Measurements from ENCODE around the gene ERC2. TPM values are rescaled to one million over a fixed set of nuclear protein-coding genes. Genes with fewer than 3 reads are reported as not detected.

The ERC2 gene
- total and polyA plus RNA-seq, 2 of the 13 experiments (the other 11 are each of a cell fraction or from before 2014, with no cell fraction given), result 0.16 to 0.22 TPM

- Histone ChIP-seq H3K79me2 (ENCODE audit: insufficient read depth, low read length) (no peaks in the 10 kb centered on the region), H3K9ac (ENCODE audit: insufficient read depth, low read depth, low read length) (no peak overlapping the region), H3K27me3 (ENCODE audit: control insufficient read depth in 1 of 2, insufficient read depth in 2 of 2, low read length in 2 of 2) (no peaks in the 10 kb centered on the region; a peak in 1 of 5 replicates), H3K9me3 (ENCODE audit: low read length) (no peaks in the 10 kb centered on the region), H4K20me1 (ENCODE audit: insufficient read depth, low read length) (no peaks in the 10 kb centered on the region), H3K4me2 (ENCODE audit: low read depth, low read length) (no peak overlapping the region), H2AFZ (ENCODE audit: low read length) (no peak overlapping the region), H3K27ac (ENCODE audit: extremely low read length, insufficient read depth, low read length) (no peak overlapping the region), H3K36me3 (replicated peaks in 1 of 2; ENCODE audit: control insufficient read depth in 1 of 2, insufficient read depth in 2 of 2, low read length in 2 of 2) (no peaks in the 10 kb centered on the region), H3K4me1 (ENCODE audit: insufficient read depth, low read length) (no peaks in the 10 kb centered on the region), H3K4me3 (replicated peaks in 1 of 3; ENCODE audit: insufficient read depth in 1 of 3, low read depth in 2 of 3, low read length in 3 of 3) (no peak overlapping the region)
- DNase-seq (ENCODE audit: low spot score) (no peak), ATAC-seq (no peak), FAIRE-seq (no peak)
- POLR2A ChIA-PET, result no interaction called here
- intact Hi-C loops (cut with micrococcal nuclease; ENCODE audit: unreplicated experiment) (no loop called here), in situ Hi-C loops (cut with HindIII; ENCODE audit: extremely low pct_ligation_motif_present, low pct_unique_long_range_greater_than_20kb) (no loop called here)
- BruUV-seq (replicated peaks), result no TSS peak
- 51% methylated on average over 3 of the region's 3 CpGs for WGBS (ENCODE audit: low lambda C conversion rate)
- CTCF ChIA-PET (ENCODE audit: low intra/inter-chr PET ratio, low total read pairs), result no interaction called here
- TF ChIP-seq SIN3B (IDR thresholded peaks at IDR 0.05; ENCODE audit: low read length), result no peak
- TF ChIP-seq ZBTB38 (CRISPR knock-in tag; IDR thresholded peaks at IDR 0.05), result no peak
- TF ChIP-seq FOSL2 (CRISPR knock-in tag; IDR thresholded peaks at IDR 0.05), result no peak
- no peak for TF ChIP-seq ZNF660 (CRISPR knock-in tag; IDR thresholded peaks at IDR 0.05; ENCODE audit: borderline replicate concordance, low read depth)
- no peak for TF ChIP-seq ZNF790 (CRISPR knock-in tag; IDR thresholded peaks at IDR 0.05; ENCODE audit: borderline replicate concordance)
- no peak for TF ChIP-seq KMT2B (CRISPR knock-in tag; IDR thresholded peaks at IDR 0.05)
- TF ChIP-seq DBP (CRISPR knock-in tag; IDR thresholded peaks at IDR 0.05; ENCODE audit: not compliant biosample characterization), result no peak
- TF ChIP-seq TRAFD1 (CRISPR knock-in tag; IDR thresholded peaks at IDR 0.05; ENCODE audit: borderline replicate concordance), result no peak
- TF ChIP-seq ZNF513 (CRISPR knock-in tag; conservative IDR thresholded peaks at IDR 0.05), result no peak
- no peak for TF ChIP-seq ZNF562 (CRISPR knock-in tag; IDR thresholded peaks at IDR 0.05; ENCODE audit: borderline replicate concordance)
- TF ChIP-seq CSRNP1 (CRISPR knock-in tag; IDR thresholded peaks at IDR 0.05), result no peak
- TF ChIP-seq ZSCAN20 (CRISPR knock-in tag; IDR thresholded peaks at IDR 0.05; ENCODE audit: borderline replicate concordance), result no peak
- TF ChIP-seq MTF1 (CRISPR knock-in tag; IDR thresholded peaks at IDR 0.05), result no peak
- TF ChIP-seq ZMAT3 (CRISPR knock-in tag; conservative IDR thresholded peaks at IDR 0.05), result no peak
- no peak for TF ChIP-seq SOX5 (CRISPR knock-in tag; IDR thresholded peaks at IDR 0.05; ENCODE audit: borderline replicate concordance)
- no peak for TF ChIP-seq ZNF253 (CRISPR knock-in tag; IDR thresholded peaks at IDR 0.05; ENCODE audit: borderline replicate concordance)
- TF ChIP-seq ZC3H13 (CRISPR knock-in tag; IDR thresholded peaks at IDR 0.05), result no peak
- TF ChIP-seq SKI (IDR thresholded peaks at IDR 0.05; ENCODE audit: partially characterized antibody), result no peak
Observed at GRCh38 chr3:55532806-55533205, 935.5 kb downstream of the ERC2 start.
